ENCODE results near the gene ALDH8A1. TPM values are rescaled to one million over a fixed set of nuclear protein-coding genes. Genes with fewer than 3 reads are reported as not detected.
A peak's percentile ranks its signal among the peaks of the same experiment; 100 is the strongest.

The ALDH8A1 gene
- total and polyA plus RNA-seq, 2 of the 13 experiments (the other 11 are each of a cell fraction or from before 2014, with no cell fraction given), result 1.1 to 3.4 TPM

GRCh38 chr6:134951494-134952263 lies 1.8 kb upstream of the ALDH8A1 start (continued):
- TF ChIP-seq ATM (IDR thresholded peaks at IDR 0.05; ENCODE audit: borderline replicate concordance) (no peak), BRD4 (CRISPR knock-in tag; IDR thresholded peaks at IDR 0.05) (peak; percentile 47; the same call in 1 of the 2 replicates), ARNTL (CRISPR knock-in tag; IDR thresholded peaks at IDR 0.05) (peak; percentile 62; the same call in 1 of the 2 replicates), KAT8 (CRISPR knock-in tag; IDR thresholded peaks at IDR 0.05) (peak; percentile 34; the same call in 1 of the 2 replicates), ZBTB20 (CRISPR knock-in tag; IDR thresholded peaks at IDR 0.05; ENCODE audit: borderline replicate concordance, low read depth) (no peak), FOXJ3 (CRISPR knock-in tag; IDR thresholded peaks at IDR 0.05; ENCODE audit: borderline replicate concordance) (peak; percentile 40; the same call in 1 of the 2 replicates), ZNF333 (CRISPR knock-in tag; IDR thresholded peaks at IDR 0.05; ENCODE audit: borderline replicate concordance) (no peak), SMAD1 (CRISPR knock-in tag; IDR thresholded peaks at IDR 0.05; ENCODE audit: borderline replicate concordance, low read depth) (peak; percentile 66; the same call in 1 of the 2 replicates), NPAS2 (CRISPR knock-in tag; IDR thresholded peaks at IDR 0.05; ENCODE audit: borderline replicate concordance) (no peak), MAX (IDR thresholded peaks at IDR 0.05) (peak; percentile 62), ONECUT2 (CRISPR knock-in tag; IDR thresholded peaks at IDR 0.05) (no peak), MIER2 (CRISPR knock-in tag; IDR thresholded peaks at IDR 0.05) (0 out of 2 replicates have a peak, but pooled peaks have one; percentile 8), ZNF30 (CRISPR knock-in tag; IDR thresholded peaks at IDR 0.05) (no peak), CENPT (CRISPR knock-in tag; IDR thresholded peaks at IDR 0.05; ENCODE audit: low read depth) (no peak), ZNF280D (CRISPR knock-in tag; IDR thresholded peaks at IDR 0.05) (no peak), ETV5 (CRISPR knock-in tag; IDR thresholded peaks at IDR 0.05; ENCODE audit: borderline replicate concordance) (0 out of 2 replicates have a peak, but pooled peaks have one; percentile 6), ATAD3A (CRISPR knock-in tag; IDR thresholded peaks at IDR 0.05) (no peak), TEAD2 (CRISPR knock-in tag; IDR thresholded peaks at IDR 0.05) (0 out of 2 replicates have a peak, but pooled peaks have one; percentile 36), DMAP1 (CRISPR knock-in tag; IDR thresholded peaks at IDR 0.05) (peak; percentile 39)
- TF ChIP-seq, protein P1, sequence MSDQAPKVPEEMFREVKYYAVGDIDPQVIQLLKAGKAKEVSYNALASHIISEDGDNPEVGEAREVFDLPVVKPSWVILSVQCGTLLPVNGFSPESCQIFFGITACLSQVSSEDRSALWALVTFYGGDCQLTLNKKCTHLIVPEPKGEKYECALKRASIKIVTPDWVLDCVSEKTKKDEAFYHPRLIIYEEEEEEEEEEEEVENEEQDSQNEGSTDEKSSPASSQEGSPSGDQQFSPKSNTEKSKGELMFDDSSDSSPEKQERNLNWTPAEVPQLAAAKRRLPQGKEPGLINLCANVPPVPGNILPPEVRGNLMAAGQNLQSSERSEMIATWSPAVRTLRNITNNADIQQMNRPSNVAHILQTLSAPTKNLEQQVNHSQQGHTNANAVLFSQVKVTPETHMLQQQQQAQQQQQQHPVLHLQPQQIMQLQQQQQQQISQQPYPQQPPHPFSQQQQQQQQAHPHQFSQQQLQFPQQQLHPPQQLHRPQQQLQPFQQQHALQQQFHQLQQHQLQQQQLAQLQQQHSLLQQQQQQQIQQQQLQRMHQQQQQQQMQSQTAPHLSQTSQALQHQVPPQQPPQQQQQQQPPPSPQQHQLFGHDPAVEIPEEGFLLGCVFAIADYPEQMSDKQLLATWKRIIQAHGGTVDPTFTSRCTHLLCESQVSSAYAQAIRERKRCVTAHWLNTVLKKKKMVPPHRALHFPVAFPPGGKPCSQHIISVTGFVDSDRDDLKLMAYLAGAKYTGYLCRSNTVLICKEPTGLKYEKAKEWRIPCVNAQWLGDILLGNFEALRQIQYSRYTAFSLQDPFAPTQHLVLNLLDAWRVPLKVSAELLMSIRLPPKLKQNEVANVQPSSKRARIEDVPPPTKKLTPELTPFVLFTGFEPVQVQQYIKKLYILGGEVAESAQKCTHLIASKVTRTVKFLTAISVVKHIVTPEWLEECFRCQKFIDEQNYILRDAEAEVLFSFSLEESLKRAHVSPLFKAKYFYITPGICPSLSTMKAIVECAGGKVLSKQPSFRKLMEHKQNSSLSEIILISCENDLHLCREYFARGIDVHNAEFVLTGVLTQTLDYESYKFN (CRISPR knock-in tag; conservative IDR thresholded peaks at IDR 0.05), result peak; percentile 50
- TF ChIP-seq, protein P2, sequence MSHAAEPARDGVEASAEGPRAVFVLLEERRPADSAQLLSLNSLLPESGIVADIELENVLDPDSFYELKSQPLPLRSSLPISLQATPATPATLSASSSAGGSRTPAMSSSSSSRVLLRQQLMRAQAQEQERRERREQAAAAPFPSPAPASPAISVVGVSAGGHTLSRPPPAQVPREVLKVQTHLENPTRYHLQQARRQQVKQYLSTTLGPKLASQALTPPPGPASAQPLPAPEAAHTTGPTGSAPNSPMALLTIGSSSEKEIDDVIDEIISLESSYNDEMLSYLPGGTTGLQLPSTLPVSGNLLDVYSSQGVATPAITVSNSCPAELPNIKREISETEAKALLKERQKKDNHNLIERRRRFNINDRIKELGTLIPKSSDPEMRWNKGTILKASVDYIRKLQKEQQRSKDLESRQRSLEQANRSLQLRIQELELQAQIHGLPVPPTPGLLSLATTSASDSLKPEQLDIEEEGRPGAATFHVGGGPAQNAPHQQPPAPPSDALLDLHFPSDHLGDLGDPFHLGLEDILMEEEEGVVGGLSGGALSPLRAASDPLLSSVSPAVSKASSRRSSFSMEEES (CRISPR knock-in tag; IDR thresholded peaks at IDR 0.05), result peak; percentile 65; the same call in 1 of the 2 replicates

Measured in HepG2 (cell line).